Breast epithelium (tissue), 4 donors: Measurements from ENCODE around the gene PIEZO1. TPM values are rescaled to one million over a fixed set of nuclear protein-coding genes. Genes with fewer than 3 reads are reported as not detected.

ENCODE experiments used
- DNase-seq, 2 donors: peaks; one replicate each; pipeline ENCODE4 v3.0.0-alpha.2; 2019; ENCODE audit warnings: low spot score in 2 of 2
- H3K27ac ChIP-seq, 2 donors: fragments of 200-600 bp; sonication (generic) in 1 of 2; one replicate each; pipeline ENCODE4 v1.5.1; 2016 to 2019; ENCODE audit warnings: mild to moderate bottlenecking in 1 of 2
- H3K27me3 ChIP-seq, 2 donors: fragments of 200-600 bp; sonication (generic) in 1 of 2; one replicate each; pipeline versions ENCODE4 v1.5.1 to v1.6.0; 2017 to 2019; ENCODE audit warnings: control low read depth in 1 of 2, mild to moderate bottlenecking in 1 of 2
- H3K36me3 ChIP-seq: fragments of 200-600 bp; one replicate; pipeline ENCODE4 v1.5.1; 2019
- H3K4me1 ChIP-seq, 2 donors: fragments of 200-600 bp; sonication (generic); one replicate each; pipeline ENCODE4 v1.5.1; 2016 to 2019; ENCODE audit warnings: control low read depth in 1 of 2
- H3K4me3 ChIP-seq, 3 donors: fragments of 200-600 bp; sonication (generic); 1 replicate in 2 of 3; 2 replicates in 1 of 3; pipeline ENCODE4 v1.5.1; 2016 to 2019; ENCODE audit warnings: mild to moderate bottlenecking in 3 of 3, moderate library complexity in 2 of 3
- H3K9me3 ChIP-seq, 2 donors: fragments of 200-600 bp; sonication (generic) in 1 of 2; one replicate each; pipeline ENCODE4 v1.5.1; 2016 to 2019; ENCODE audit warnings: control low read depth in 1 of 2
- POLR2A ChIP-seq: fragments of 450-650 bp; IDR thresholded peaks from one replicate; pipeline ENCODE4 v1.6.1; 2016; ENCODE audit warnings: antibody characterized with exemption, mild to moderate bottlenecking, moderate library complexity
- POLR2AphosphoS5 ChIP-seq, 3 donors: sonication (generic); formaldehyde crosslinking; IDR thresholded peaks; one replicate each; pipeline ENCODE4 v1.6.1; 2017; ENCODE audit warnings: antibody characterized with exemption in 3 of 3
- intact Hi-C: fragments of 100-400 bp; cut with DNase I; formaldehyde crosslinking; loops from one replicate; pipeline ENCODE4 v1.15.1; 2023; ENCODE audit warnings: low total_unique reads
- total RNA-seq, 3 donors: library from RNA; depleted of rRNA; stranded (reverse); fragments of >200 nt; gene quantifications; one replicate each; pipeline ENCODE4 v1.1.0, GENCODE V29; 2016
- TF ChIP-seq, protein P1 (sequence below), 3 donors: fragments of 450-650 bp; IDR thresholded peaks; one replicate each; pipeline ENCODE4 v1.5.1; 2016 to 2017; ENCODE audit warnings: antibody characterized with exemption in 3 of 3, mild to moderate bottlenecking in 3 of 3, moderate library complexity in 3 of 3

Gene PIEZO1
- total RNA-seq, 3 donors from 2014 or later, result 90.7 to 181 (median 135) TPM

DNA sequence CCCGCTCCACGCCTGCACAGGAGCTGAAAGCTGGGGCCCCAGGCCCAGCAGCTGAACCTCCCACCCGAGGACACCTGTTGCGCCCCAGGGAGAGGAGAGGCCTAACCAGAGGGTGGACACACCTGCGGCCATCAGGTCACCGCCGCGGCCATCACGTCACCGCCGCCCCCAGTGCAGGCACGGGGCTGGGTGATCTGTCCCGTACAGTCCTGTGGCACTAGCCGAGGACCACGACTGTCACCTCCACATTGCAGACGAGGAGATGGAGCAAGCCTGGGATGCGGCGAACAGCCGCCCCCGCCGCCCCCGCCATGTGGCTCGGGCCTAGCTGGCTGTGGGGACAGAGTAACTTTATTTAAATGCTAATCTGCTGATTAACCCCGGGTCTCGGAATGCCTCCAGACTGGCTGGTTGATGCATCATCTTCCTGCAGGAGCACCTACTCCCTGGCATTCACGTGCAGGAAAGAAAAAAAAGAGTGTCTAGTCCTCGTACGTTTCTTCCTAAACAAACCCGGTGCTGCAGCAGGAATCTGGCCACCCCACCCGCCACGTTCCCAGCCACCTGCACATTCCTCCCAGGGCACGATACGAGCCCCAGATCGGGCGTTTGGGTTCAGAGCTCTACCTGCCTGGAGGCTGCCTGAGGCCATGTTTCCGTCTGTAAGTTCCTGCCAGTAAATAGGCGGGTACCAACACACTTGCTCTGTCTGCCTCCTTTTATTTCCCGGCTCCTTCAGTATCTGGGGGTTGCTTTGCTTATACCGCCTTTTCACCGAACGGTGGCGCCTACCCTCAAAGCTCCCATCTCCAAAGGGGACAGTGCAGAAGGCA lies 29.9 kb downstream of the PIEZO1 start:
- Histone ChIP-seq H3K9me3 (no peaks in the 10 kb centered on the region), H3K4me1 (peaks cover 10% of the 10 kb centered on the region in 2 donors), H3K4me3 (no peak overlapping the region), H3K36me3 (no peaks in the 10 kb centered on the region), H3K27ac (peak overlapping the region; percentile 59 to 66), H3K27me3 (no peaks in the 10 kb centered on the region)
- intact Hi-C loops, result no loop called here
- TF ChIP-seq, protein P1, sequence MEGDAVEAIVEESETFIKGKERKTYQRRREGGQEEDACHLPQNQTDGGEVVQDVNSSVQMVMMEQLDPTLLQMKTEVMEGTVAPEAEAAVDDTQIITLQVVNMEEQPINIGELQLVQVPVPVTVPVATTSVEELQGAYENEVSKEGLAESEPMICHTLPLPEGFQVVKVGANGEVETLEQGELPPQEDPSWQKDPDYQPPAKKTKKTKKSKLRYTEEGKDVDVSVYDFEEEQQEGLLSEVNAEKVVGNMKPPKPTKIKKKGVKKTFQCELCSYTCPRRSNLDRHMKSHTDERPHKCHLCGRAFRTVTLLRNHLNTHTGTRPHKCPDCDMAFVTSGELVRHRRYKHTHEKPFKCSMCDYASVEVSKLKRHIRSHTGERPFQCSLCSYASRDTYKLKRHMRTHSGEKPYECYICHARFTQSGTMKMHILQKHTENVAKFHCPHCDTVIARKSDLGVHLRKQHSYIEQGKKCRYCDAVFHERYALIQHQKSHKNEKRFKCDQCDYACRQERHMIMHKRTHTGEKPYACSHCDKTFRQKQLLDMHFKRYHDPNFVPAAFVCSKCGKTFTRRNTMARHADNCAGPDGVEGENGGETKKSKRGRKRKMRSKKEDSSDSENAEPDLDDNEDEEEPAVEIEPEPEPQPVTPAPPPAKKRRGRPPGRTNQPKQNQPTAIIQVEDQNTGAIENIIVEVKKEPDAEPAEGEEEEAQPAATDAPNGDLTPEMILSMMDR (IDR thresholded peaks at IDR 0.05), result no peak
- TF ChIP-seq POLR2AphosphoS5 (IDR thresholded peaks at IDR 0.05), result no peak
- no peak for TF ChIP-seq POLR2A
- no peak for DNase-seq

DNA sequence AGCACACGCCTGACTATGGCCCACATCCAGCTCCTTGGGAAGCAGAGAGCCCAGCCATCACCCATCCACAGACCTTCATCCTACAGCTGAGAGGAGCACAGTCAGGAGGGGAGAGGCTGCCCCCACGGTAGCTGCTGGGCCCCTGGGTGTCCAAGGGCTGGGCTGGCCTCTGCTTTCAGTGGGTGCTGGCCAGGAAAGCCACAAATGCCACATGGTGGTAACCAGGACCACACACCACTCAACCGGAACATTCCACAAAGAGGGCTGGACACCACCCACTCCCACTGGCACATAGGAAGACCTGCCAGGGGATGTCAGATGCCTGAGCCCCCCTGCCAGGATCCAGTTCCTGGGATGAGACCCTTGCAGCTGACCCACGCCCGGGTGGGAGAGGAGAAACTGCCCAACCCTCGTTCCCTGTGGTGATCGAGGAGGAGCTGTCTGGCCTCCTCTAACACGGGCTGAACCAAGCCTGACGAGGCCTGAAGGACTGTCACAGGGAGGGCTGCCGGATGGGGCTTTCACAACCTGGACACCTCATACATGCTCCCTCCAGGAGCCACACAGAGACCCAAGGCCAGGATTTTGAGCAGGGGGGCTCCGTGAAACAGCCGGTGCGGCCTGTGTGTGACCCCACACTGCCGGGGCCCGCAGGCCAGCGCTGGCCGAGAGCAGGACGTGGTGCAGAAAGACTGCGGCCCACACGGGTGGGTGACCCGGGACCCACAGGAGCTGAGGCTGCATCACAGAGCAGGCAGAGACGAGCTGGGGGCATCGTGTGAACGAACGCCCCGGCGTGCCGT lies 30.7 kb downstream of the PIEZO1 start:
- no peaks in the 10 kb centered on the region for H3K27me3 ChIP-seq
- no peak for DNase-seq
- no peaks in the 10 kb centered on the region for H3K36me3 ChIP-seq
- H3K27ac ChIP-seq, result peak overlapping the region; percentile 21 to 43
- H3K9me3 ChIP-seq, result no peaks in the 10 kb centered on the region
- no peak for TF ChIP-seq POLR2A
- no peak for TF ChIP-seq POLR2AphosphoS5 (IDR thresholded peaks at IDR 0.05)
- TF ChIP-seq, protein P1 (IDR thresholded peaks at IDR 0.05), result no peak
- no peak overlapping the region for H3K4me3 ChIP-seq
- H3K4me1 ChIP-seq, result peaks cover 3 to 6% of the 10 kb centered on the region in 2 donors
- intact Hi-C loops, result no loop called here

DNA sequence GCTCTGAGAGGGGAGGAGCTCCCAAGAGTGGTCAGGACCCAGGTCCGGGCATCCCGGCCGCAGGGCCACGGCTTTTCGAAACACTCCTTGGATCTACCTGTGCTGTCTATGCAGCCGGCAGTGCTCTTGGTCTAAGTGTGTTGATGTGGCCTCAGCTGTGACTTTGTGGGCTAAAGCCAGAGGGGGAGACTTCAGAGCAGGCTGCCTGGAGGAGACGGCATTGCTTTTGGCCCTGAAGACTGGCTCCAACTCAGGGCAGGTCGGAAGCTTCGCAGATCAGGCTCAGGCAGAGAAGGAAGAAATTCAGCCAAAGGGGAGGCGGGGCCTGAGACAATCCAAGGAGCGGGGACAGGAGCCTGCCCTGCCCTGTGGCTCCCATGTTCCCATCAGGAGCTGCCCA lies 31.4 kb downstream of the PIEZO1 start:
- Histone ChIP-seq H3K4me3 (no peak overlapping the region), H3K27ac (peak overlapping the region in 1 of 2 donors; percentile 21), H3K9me3 (no peaks in the 10 kb centered on the region), H3K4me1 (peaks cover 3 to 6% of the 10 kb centered on the region in 2 donors), H3K36me3 (no peaks in the 10 kb centered on the region), H3K27me3 (no peaks in the 10 kb centered on the region)
- no peak for DNase-seq
- intact Hi-C loops, result no loop called here
- TF ChIP-seq POLR2A (no peak), POLR2AphosphoS5 (IDR thresholded peaks at IDR 0.05) (no peak)
- TF ChIP-seq, protein P1 (IDR thresholded peaks at IDR 0.05), result no peak

DNA sequence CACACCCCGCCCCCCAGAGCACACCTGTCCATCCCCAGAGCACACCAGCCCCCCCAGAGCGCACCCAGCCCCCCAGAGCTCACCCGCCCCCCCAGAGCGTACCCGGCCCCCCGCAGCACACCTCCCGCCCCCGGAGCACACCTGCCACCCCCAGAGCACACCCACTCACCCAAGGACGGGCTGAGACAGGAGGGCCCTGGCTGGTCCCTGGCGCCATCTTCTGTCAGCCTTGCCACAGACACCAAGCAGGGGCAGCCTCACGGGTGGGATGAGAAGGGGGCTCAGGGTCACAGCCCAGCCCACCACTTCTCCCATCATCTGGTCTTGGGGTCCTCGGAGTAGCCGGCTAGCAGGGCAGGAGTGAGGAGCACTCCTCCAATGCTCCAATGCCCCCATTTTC lies 31.8 kb downstream of the PIEZO1 start:
- TF ChIP-seq, protein P1 (IDR thresholded peaks at IDR 0.05), result no peak
- TF ChIP-seq POLR2A (no peak), POLR2AphosphoS5 (IDR thresholded peaks at IDR 0.05) (no peak)
- H3K36me3 ChIP-seq, result no peaks in the 10 kb centered on the region
- H3K4me3 ChIP-seq, result no peak overlapping the region
- H3K27me3 ChIP-seq, result no peaks in the 10 kb centered on the region
- no peak overlapping the region for H3K27ac ChIP-seq
- H3K9me3 ChIP-seq, result no peaks in the 10 kb centered on the region
- H3K4me1 ChIP-seq, result peaks cover 3 to 6% of the 10 kb centered on the region in 2 donors
- no peak for DNase-seq
- intact Hi-C loops, result no loop called here
